SIG-M5 treated with dmso at 0.1 percent for 504 hours (cell line): Measurements from ENCODE around the gene ACTMAP.
A peak's percentile ranks its signal among the peaks of the same experiment; 100 is the strongest.
"Not testable (repeated sequence)": the region's sequence is repeated elsewhere in the genome, so short reads cannot be mapped to it uniquely, and the experiment has no call there.

Experiments
- DNase-seq: peaks from one replicate; lab custom pipeline; 2025; ENCODE audit not compliant: unreplicated experiment; lab: John Stamatoyannopoulos, UW

Gene ACTMAP

GRCh38 chr19:40776364-40776763, 26.1 kb upstream of the ACTMAP start:
- no peak for DNase-seq

GRCh38 chr19:40775632-40776022, 25.4 kb upstream of the ACTMAP start:
- DNase-seq, result no peak

DNA sequence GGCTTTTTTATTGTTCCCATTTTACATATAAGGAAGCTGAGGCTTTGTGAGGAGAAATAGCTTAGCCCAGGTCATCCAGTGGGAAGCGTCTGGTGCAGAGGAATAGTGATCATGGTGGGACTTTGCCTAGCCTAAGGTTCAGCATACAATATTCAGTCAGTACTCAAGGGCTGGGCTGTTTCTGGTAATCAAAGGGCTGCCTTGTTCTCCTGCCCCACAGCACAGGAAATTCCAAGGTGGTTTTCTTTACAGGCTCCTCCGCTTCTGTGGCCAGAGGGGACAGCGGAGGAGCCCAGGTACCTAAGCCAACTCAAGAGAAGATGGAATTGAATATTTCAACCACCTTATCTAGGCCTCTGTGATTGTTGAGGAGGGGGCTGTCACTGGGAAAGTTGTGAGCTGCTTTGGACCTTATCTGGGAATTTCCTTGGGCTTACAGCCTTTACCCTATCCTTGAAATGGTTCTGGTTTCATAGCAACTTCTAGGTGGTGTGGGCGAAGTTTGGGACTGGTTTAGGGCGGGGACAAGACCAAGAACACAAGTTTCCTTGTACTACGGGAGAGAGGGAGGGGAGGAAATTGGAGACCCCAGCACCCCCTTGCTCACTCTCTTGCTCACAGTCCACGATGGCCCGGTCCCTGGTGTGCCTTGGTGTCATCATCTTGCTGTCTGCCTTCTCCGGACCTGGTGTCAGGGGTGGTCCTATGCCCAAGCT, 24.8 kb upstream of the ACTMAP start, which contains the start of gene MIA:
Gene MIA (plus strand): TSS at position 606 of the 716 bp plus-strand sequence. CDS start 22 bp downstream, at position 628.
- DNase-seq, result no peak

DNA sequence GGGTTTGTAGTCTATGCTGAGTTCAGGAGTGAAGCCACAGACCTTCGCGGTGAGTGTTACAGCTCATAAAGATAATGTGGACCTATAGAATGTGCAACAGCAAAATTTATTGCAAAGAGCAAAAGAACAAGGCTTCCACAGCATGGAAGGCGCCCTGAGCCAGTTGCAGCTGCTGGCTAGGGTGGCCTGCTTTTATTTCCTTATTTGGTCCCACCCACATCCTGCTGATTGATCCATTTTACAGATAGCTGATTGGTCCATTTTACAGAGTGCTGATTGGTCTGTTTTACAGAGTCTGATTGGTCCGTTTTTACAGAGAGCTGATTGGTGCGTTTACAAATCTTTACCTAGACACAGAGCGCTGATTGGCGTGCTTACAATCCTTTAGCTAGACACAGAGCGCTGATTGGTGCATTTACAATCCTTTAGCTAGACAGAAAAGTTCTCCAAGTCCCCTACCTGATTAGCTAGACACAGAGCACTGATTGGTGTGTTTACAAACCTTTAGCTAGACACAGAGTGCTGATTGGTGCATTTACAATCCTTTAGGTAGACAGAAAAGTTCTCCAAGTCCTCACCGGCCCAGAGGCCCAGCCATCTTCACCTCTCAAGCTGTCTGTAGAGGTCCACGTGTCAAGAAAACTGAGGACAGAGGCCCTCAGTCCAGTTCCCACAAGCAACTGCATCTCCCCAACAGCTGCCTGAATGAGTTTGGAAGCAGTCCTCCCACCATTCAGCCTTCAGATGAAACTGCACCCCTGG, 21.0 kb upstream of the ACTMAP start:
- not testable (repeated sequence) for DNase-seq

DNA sequence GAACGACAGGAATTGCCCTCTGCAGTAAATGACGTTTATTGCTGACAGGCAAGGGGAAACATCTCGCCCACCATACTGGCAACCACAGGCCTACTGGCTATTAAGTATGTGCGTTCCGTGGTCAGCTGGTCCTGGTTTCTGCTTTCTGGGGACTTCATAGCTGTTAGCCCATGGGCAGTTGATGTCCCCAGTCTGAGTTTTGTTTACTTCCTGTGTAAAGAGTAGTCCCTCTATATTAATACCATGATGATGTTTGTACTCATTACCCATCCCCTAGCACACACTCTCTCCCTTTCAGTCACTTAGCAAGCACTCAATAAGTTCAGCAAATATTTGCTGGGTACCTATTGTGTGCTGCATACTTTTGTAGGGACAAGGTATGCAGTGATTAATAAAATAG, 18.6 kb upstream of the ACTMAP start:
- DNase-seq, result no peak

DNA sequence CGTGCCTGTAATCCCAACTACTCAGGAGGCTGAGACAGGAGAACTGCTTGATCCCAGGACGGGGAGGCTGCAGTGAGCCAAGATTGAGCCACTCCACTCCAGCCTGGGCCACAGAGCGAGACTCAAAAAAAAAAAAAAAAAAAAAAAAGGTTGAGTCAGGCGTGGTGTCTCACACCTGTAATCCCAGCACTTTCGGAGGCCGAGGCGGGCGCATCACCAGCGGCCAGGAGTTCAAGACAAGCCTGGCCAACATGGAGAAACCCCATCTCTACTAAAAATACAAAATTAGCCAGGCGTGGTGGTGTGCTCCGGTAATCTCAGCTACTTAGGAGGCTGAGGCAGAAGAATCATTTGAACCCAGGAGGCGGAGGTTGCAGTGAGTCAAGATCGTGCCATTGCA, 16.1 kb upstream of the ACTMAP start:
- DNase-seq, result not testable (repeated sequence)

GRCh38 chr19:40763963-40764362, 13.7 kb upstream of the ACTMAP start:
- no peak for DNase-seq

GRCh38 chr19:40763526-40763925, 13.2 kb upstream of the ACTMAP start:
- DNase-seq, result no peak

- DNase-seq, result no peak
Measured at GRCh38 chr19:40762754-40763470, 12.6 kb upstream of the ACTMAP start.

DNA sequence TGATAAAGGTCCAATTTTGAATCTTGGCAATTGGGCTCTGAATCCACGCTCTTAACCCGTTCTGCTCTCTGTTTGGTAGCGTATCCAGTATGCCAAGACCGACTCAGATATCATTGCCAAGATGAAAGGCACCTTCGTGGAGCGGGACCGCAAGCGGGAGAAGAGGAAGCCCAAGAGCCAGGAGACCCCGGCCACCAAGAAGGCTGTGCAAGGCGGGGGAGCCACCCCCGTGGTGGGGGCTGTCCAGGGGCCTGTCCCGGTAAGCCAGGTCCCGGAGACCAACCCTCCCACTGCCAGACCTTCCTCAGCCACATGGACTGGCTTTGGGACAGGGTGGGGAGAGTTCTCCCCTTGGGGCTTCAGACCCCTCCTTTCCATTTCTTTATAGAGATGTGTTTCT, 9.1 kb upstream of the ACTMAP start:
- no peak for DNase-seq

DNA sequence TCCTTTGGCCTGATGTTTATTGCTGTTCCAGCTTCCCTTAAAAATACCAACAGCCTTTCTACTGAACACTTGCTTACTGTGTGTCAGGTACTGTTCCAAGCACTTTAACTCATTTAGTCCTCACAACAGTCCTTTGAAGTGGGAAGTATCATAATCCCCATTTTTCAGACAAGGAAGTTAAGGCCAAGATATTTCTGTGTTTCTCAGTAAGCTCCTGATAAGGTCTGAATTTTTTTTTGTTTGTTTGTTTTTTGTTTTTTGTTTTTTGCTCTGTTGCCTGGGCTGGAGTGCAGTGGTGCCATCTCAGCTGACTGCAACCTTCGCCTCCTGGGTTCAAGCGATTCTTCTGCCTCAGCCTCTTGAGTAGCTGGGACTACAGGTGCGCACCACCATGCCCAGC, 8.2 kb upstream of the ACTMAP start:
- no peak for DNase-seq

DNA sequence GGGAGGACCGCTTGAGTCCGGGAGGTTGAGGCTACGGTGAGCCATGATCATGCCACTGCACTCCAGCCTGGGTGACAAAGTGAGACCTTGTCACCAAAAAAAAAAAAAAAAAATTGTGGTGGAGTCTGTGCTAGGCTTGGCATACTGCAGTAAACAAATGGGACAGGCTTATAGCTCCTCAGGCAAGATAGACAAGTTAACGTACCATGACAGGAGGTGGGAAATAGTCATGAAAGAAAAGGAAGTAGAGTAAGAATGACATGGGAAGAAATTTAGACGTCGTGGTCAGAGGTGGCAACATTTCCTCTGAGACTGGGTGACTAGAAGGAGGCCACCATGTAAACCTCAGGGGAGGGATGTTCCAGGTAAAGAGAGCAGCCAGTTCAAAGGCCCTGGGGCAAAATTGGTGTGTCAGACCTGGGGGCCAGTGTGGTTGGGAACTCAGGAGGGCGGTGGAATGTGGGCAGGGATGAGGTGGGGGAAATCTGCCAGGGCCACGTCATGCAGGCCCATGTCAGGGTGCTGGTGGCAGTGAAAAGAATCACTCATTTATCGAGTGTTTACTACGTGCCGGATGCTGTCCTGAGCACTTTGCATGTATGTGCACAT, 6.3 kb upstream of the ACTMAP start:
- DNase-seq, result no peak

DNA sequence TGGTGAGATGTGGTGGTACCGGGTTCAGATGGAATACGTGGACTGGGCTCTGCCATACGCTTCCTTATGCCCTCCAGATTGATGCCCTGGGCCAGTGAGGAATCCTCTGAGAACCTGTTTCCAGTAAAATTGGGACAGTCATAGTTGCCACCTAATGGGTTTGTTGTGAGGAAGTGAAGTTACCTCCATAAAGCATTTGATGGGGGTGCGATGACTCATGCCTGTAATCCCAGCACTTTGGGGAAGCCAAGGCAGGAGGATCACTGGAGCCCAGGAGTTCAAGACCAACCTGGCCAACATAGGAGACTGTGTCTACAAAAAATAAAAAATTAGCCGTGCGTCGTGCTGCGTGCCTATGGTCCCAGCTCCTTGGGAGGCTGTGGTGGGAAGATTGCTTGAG, 5.5 kb upstream of the ACTMAP start:
- DNase-seq, result no peak

GRCh38 chr19:40755248-40755624, 5.0 kb upstream of the ACTMAP start:
- DNase-seq, result no peak

- peak; percentile 93 for DNase-seq
Measured at GRCh38 chr19:40754611-40755247, 4.5 kb upstream of the ACTMAP start.

- DNase-seq, result no peak
Measured at GRCh38 chr19:40752257-40752781, 2.0 kb upstream of the ACTMAP start.

- peak; percentile 95 for DNase-seq
Measured at GRCh38 chr19:40750874-40751537, 729 bp upstream of the ACTMAP start, which contains the start of gene SNRPA. TSS of gene SNRPA (plus strand) at chr19:40751203. CDS start at chr19:40751409, 206 bp downstream.

GRCh38 chr19:40747536-40747935, 2.7 kb downstream of the ACTMAP start:
- DNase-seq, result no peak

GRCh38 chr19:40745402-40745780, 4.9 kb downstream of the ACTMAP start:
- no peak for DNase-seq
